Activated effector memory CD4-positive, alpha-beta T cell treated with anti-CD3 and anti-CD28 coated beads, Interleukin-2, amount 50 U/mL, for 16 hours (primary cell): ENCODE data around the gene IER2.

Source experiments
- DNase-seq: peaks from one replicate; pipeline ENCODE4 v3.0.0-alpha.2; 2020

The IER2 gene, protein sequence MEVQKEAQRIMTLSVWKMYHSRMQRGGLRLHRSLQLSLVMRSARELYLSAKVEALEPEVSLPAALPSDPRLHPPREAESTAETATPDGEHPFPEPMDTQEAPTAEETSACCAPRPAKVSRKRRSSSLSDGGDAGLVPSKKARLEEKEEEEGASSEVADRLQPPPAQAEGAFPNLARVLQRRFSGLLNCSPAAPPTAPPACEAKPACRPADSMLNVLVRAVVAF

GRCh38 chr19:13150187-13150930, at the start of gene IER2, which contains the start of gene STX10:
Gene IER2, plus strand, starts transcription at chr19:13150411. Its CDS starts 2,776 bp downstream, at chr19:13153187.
Gene STX10, minus strand, starts transcription at chr19:13150375. Its CDS starts 202 bp downstream, at chr19:13150173.
- DNase-seq, result peak; percentile 98

- DNase-seq, result no peak
These were observed 49.2 kb upstream of the IER2 start for GRCh38 chr19:13100841-13101589.

- DNase-seq, result no peak
These were observed 48.4 kb upstream of the IER2 start for GRCh38 chr19:13101590-13102415.

- no peak for DNase-seq
These were observed 47.9 kb upstream of the IER2 start for GRCh38 chr19:13102416-13102665.

GRCh38 chr19:13102666-13103580, 47.3 kb upstream of the IER2 start, which contains the start of gene LYL1:
Gene LYL1, minus strand, starts transcription at chr19:13102858. Its CDS starts 1,687 bp downstream, at chr19:13101171.
- DNase-seq, result peak; percentile 80

DNA sequence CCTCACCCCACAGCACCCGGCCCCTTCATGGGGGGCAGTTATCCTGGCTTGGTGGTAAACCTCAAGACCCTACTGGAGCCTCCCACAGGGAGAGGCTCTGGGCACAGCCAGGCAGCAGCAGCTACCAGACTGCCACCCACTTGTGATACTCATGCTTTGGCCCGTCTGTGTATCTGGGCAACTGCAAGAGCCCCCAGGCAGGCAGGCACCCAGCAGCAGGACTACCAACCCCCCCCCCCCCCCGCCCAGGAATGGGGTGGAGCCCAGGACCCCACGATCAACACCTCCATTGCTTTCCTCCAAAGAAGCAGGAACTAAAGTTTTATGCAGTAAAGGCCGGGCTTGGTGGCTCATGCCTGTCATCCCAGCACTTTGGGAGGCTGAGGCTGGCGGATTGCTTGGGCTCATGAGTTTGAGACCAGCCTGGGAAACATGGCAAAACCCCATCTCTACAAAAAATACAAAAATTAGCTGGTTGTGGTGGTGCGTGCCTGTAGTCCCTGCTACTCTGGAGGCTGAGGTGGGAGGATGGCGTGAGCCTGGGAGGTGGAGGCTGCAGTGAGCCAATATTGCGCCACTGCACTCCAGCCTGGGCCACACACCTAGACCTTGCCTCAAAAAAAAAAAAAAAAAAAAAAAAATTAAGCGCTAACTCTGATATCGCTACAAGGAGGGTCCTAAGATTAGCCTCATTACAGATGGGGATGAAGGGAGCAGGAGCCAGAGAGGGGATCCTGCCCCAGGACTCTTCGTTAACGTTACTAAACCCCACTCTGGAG, 46.4 kb upstream of the IER2 start:
- DNase-seq, result no peak

DNA sequence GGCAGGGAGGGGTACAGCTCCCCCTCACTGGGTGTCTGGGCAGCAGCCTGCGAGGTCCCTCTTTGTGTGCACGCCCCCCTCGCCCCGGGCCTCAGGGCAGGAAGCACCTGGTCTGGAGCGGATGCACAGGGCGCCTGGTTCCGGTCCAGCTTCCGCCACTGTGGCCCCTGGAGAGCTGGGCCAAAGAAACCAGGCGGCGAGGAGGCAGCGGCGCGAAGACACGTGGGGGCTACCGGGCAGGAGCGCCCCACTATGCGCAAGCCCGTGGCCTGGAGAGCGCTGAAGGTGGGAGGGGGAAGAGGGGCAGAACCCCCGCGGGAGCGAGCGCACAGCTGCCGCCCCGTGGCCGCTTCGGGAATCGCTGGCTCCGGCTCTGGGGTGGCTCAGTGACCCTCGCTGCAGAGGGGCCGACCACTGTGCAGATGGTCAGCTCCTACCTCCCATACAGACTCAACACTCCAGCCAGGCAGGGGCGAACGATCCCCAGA, 45.8 kb upstream of the IER2 start:
- DNase-seq, result peak; percentile 89

- peak; percentile 72 for DNase-seq
These were observed 45.1 kb upstream of the IER2 start for GRCh38 chr19:13104848-13105711.

DNA sequence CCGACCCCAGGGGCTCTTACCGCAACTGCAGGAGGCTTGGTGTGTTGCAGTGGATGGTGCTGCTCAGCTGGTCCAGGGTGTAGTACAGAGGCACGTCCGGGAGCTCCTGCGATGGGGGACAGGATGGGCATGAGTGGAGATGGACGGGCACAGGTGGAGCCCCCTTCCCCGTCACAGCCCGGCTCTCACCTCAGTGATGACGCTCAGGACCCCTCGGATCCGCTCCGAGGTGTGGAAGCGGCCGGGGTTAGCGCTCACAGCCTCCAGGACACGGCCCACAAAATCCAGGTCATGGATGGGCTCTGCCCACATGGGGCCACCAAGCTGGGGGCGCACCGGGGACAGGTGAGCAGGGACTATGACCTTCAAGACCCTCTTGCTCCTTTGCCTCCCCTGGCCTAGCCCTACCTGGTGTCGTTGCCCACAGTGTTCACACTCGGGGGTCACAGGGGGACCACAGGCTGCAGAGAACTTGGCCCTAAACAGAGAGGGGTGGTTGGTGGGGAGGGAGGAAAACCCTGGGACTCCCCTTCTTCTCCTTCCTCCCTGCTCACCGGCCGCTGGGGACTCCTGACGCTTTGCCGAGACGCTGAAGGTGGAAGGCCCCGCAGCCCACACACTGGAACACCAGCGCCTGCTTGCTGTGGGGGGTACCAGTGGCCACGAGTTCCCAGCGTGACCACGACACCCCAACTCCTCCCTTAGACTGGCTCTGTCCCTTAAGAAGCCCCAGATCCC, 40.7 kb upstream of the IER2 start:
- no peak for DNase-seq

DNA sequence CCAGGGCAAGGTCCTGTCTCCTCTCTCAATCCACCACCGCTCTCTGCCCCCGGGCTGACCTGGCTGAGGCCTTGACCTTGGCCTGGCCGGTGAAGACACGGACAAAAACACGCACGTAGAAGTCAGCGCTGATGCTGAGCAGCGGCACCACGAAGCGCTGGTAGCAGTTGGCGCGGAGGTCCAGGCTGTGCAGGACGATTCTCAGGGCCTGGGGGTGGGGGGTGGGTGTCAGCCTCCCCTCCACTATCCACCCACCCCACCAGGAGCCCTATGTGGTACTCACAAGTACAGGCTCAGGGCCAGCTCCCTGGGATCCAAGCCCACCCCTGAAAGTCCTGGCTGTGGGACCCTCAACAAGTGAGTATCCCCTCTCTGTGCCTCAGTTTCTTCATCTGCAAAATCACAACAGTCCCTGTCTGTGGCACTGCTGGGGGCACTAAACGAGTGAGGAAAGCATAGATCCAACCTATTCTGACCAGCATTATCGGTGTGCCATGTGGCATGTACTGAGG, 40.1 kb upstream of the IER2 start:
- DNase-seq, result no peak

- DNase-seq, result no peak
These were observed 37.7 kb upstream of the IER2 start for GRCh38 chr19:13112555-13112954.

GRCh38 chr19:13115936-13116281, 34.3 kb upstream of the IER2 start:
- DNase-seq, result no peak

DNA sequence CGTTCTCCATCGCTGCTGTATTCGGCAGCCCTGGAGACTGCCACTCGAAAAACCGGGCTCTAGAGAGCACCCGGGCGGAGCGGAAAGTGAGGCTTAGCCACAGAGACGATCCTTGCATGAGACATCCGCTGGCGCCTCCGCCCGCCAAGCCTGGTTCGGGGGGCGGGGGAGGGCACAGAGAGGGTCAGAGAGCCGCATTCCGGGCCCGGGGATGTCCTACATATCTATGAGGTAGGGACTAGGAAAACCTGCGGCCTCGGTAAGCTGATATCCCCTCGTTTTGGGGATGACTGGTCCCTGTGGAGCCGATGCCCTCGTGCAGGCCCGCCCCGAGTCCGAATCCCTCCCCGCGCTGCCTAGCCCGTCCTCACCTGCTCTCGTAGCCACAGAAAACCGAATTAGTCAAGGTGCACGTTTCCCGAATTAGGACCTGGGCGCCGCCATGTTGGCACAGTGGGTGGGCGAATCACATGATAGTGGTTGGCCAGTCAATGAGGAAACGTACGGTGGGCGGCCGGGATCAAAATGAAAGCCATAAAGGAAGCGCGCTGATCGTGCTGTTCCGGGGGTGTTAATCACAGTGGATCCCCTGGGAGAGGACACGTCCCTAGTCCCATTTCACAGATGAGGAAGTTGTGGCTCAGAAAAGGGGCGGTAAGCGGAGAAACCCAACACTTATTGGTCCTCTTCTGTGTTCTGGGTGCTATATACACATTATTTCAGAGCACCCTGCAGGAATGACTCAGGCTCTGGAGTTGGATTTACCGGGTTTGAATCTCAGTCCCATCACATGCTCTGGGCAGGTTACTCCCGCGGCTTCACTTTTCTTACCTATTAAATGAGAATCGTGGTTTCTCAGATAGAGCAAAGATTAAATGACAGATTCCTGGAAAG, 33.7 kb upstream of the IER2 start, which contains the start of gene TRMT1:
Gene TRMT1, minus strand, starts transcription at position 459 of the 894 bp plus-strand sequence. Its CDS starts 341 bp downstream, at position 118.
- DNase-seq, result peak; percentile 97

DNA sequence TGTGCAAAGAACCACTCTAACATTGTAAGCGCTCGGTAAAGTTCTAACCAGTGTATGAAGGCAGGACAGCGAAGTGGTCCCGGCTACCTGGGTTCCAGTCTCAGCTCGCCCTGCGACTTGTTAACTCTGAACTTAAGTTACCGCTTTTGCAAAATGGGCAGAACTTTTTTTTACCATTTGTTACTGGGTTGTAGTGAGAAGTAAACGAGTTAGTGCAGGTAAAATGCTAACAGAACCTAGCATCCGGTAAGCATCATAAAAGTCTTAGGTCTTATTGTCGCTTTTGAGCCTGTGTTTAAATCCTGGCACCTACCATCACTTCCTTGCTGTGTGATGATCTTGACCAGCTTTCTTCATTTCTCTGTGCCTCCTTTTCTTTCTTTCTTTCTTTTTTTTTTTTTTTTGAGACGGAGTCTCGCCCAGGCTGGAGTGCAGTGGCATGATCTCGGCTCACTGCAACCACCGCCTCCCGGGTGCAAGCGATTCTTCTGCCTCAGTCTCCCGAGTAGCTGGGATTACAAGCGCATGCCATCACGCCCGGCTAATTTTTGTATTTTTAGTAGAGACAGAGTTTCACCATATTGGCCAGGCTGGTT, 32.9 kb upstream of the IER2 start:
- no peak for DNase-seq

DNA sequence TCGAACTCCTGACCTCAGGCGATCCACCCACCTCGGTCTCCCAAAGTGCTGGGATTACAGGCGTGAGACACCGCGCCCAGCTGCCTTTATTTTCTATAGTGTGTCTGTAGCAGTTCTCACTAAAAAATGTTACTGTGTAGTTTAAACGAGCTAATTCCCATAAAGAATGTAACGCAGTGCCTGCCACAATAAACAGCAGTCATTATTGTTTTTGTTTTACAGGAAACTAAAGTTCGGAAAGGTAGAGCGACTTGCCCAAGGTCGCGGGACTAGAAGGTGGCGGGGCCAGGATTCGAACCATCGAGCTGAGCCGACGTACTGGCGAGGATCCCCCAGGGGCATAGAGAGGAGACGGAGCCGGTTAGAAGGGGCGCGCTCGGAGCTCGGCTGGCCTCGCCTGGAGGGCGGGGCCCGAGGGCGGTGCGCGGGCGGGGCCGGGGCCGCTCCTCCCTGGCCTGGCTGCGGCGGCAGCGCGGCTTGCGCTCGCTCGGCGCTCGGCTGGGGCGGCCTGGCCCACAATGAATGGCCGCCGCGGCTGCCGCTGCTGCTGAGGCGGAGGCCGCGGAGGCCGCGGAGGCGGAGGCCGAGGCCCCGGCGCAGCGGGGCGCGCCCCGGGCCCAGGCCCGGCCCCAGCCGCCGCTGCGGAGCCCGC, 32.3 kb upstream of the IER2 start, which contains the start of gene NACC1:
Gene NACC1, plus strand, starts transcription at position 493 of the 652 bp plus-strand sequence. CDS start 16,944 bp downstream, outside the sequence.
- DNase-seq, result peak; percentile 96

DNA sequence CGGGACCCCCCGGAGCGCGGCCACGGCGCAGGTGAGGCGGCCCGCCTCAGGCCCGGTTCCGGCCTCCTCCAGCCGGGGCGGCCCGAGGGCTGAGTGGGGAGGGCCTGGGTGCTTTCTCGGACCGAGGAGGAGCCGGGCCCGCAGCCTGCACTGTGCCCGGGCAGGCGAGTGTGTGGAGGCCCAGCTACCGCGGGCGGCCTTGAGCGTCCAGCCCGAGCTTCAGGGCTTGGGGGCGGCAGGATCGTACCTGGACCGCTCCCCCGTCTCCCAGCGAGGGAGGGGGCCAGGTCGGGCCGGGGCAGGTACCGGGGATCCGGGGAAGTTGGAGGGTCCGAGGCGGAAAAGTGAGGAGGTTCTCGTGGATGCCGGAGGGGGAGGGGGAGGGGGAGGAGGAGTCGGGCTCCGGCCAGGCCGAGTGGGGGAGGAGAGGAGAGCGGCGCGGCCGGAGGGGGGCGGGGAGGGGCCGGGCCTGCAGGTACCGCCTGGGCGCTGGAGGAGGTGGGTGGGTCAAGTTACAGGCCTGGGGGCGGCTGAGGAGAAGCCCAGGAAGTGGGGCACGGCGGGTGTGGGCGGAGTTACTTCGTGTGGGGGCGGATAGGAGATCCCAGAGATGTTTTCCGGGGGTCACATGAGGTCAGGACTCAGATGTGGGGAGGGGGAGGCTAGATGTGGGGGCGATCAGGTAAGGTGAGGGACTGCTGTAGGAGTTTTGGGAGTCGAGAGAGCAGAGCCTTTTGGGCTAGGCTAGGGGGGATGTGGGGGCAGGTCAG, 31.6 kb upstream of the IER2 start:
- peak; percentile 73 for DNase-seq
